K562 (cell line): ENCODE measurements around the gene PRKAR2B. TPM values are rescaled to one million over a fixed set of nuclear protein-coding genes. Genes with fewer than 3 reads are reported as not detected.

ENCODE experiments used
- ARID2 ChIP-seq: fragments of 450-650 bp; IDR thresholded peaks from 2 replicates; pipeline ENCODE4 v1.6.1; 2017; ENCODE audit warnings: antibody characterized with exemption, mild to moderate bottlenecking
- CBX2 ChIP-seq: fragments of 200-600 bp; sonication (generic); IDR thresholded peaks from one replicate; pipeline ENCODE4 v1.6.1; 2012; ENCODE audit warnings: mild to moderate bottlenecking, low read length, inconsistent platforms; ENCODE audit not compliant: insufficient read depth, poor library complexity, severe bottlenecking
- RUNX1 ChIP-seq: sonication (generic); IDR thresholded peaks from 2 replicates; pipeline ENCODE4 v1.6.1; 2016; ENCODE audit warnings: antibody characterized with exemption, low read depth
- SIRT6 ChIP-seq: IDR thresholded peaks from one replicate; pipeline ENCODE4 v1.6.1; 2012; ENCODE audit warnings: low read depth, mild to moderate bottlenecking, control low read depth, inconsistent platforms, low read length, moderate library complexity
- SMAD1 ChIP-seq: fragments of 150-350 bp; IDR thresholded peaks from 2 replicates; pipeline ENCODE4 v1.6.1; 2014; ENCODE audit warnings: low read length, low read depth; ENCODE audit not compliant: partially characterized antibody
- SMARCA4 ChIP-seq: fragments of 450-650 bp; IDR thresholded peaks from 2 replicates; pipeline ENCODE4 v1.6.1; 2016
- TARDBP ChIP-seq: fragments of 450-650 bp; IDR thresholded peaks from 2 replicates; pipeline ENCODE4 v1.6.1; 2016
- ZKSCAN1 ChIP-seq: fragments of 150-350 bp; IDR thresholded peaks from 2 replicates; pipeline ENCODE4 v1.6.1; 2016; ENCODE audit warnings: low read depth, low read length
- ZNF23 ChIP-seq: fragments of 250-450 bp; sonication (Bioruptor Pico); IDR thresholded peaks from 2 replicates; pipeline ENCODE4 v1.4.0; 2020; ENCODE audit warnings: mild to moderate bottlenecking
- ZNF274 ChIP-seq: IDR thresholded peaks from 2 replicates; pipeline ENCODE4 v1.6.1; 2011; ENCODE audit warnings: low read depth, mild to moderate bottlenecking, low read length, moderate library complexity, borderline replicate concordance
- polyA plus RNA-seq, 8 experiments: library from polyadenylated mRNA; depleted of rRNA in 4 of 8; stranded (reverse) in 5 of 8; unstranded in 3 of 8; fragments of >200 nt; fragmentation: Nextera tagmentation in 2 of 8; fragmentation: Illumina TruSeq in 1 of 8; extraction: Ambion mirVana in 2 of 8; extraction: Trizol in 1 of 8; gene quantifications; 2 replicates each; pipeline versions ENCODE4 v1.2.1 to v1.2.3, GENCODE V29; 2011 to 2014; ENCODE audit warnings: inconsistent platforms in 1 of 8, missing spikeins in 1 of 8
- total RNA-seq, 7 experiments: library from RNA; depleted of rRNA in 6 of 7; stranded (reverse); fragments of >200 nt in 6 of 7; fragmentation: Illumina TruSeq in 2 of 7; extraction: Trizol in 2 of 7; gene quantifications; 2 replicates each; pipeline versions ENCODE4 v1.2.1 to v1.2.3, GENCODE V29; 2011 to 2021; ENCODE audit warnings: low replicate concordance in 1 of 7
- TF ChIP-seq, protein P1 (sequence below): sonication (generic); formaldehyde crosslinking; IDR thresholded peaks from 2 replicates; pipeline ENCODE4 v1.8.0; 2022; ENCODE audit warnings: mild to moderate bottlenecking, missing genetic modification reagents, borderline replicate concordance
- TF ChIP-seq, protein P2 (sequence below), 2 experiments: IDR thresholded peaks; 2 replicates each; pipeline ENCODE4 v1.6.1; 2012; ENCODE audit warnings: improper control_type of control experiment in 2 of 2, low read depth in 2 of 2, low read length in 2 of 2, borderline replicate concordance in 1 of 2
- TF ChIP-seq, protein P3 (sequence below): fragments of 250-450 bp; sonication (Bioruptor Pico); IDR thresholded peaks from 2 replicates; pipeline ENCODE4 v1.4.0; 2020
- TF ChIP-seq, protein P4 (sequence below): fragments of 250-450 bp; sonication (Bioruptor Pico); IDR thresholded peaks from 2 replicates; pipeline ENCODE4 v1.8.0; 2021; ENCODE audit warnings: borderline replicate concordance, mild to moderate bottlenecking, moderate library complexity; ENCODE audit not compliant: poor library complexity, severe bottlenecking
- TF ChIP-seq, protein P5 (sequence below): fragments of 250-450 bp; sonication (Bioruptor Pico); IDR thresholded peaks from 2 replicates; pipeline ENCODE4 v1.5.0; 2021
- TF ChIP-seq, protein P6 (sequence below), 2 experiments: fragments of 200-800 bp in 1 of 2; sonication (Bioruptor generic) in 1 of 2; sonication (generic) in 1 of 2; formaldehyde crosslinking in 1 of 2; IDR thresholded peaks in 1 of 2; conservative IDR thresholded peaks in 1 of 2; 2 replicates each; pipeline versions ENCODE4 v1.5.0 to v1.6.1; 2016 to 2020; ENCODE audit warnings: missing compliant biosample characterization in 1 of 2, missing genetic modification characterization in 1 of 2, missing genetic modification reagents in 1 of 2
- TF ChIP-seq, protein P7 (sequence below), 2 experiments: fragments of 450-650 bp in 1 of 2; sonication (generic) in 1 of 2; formaldehyde crosslinking; conservative IDR thresholded peaks; 2 replicates each; pipeline versions ENCODE4 v1.4.0 to v1.8.1; 2020 to 2022; ENCODE audit warnings: mild to moderate bottlenecking in 1 of 2, missing genetic modification reagents in 1 of 2

Gene PRKAR2B
- total and polyA plus RNA-seq, 9 of the 15 experiments (the other 6 are each of a cell fraction or from before 2014, with no cell fraction given) = 59.0 to 173 (median 129) TPM

DNA sequence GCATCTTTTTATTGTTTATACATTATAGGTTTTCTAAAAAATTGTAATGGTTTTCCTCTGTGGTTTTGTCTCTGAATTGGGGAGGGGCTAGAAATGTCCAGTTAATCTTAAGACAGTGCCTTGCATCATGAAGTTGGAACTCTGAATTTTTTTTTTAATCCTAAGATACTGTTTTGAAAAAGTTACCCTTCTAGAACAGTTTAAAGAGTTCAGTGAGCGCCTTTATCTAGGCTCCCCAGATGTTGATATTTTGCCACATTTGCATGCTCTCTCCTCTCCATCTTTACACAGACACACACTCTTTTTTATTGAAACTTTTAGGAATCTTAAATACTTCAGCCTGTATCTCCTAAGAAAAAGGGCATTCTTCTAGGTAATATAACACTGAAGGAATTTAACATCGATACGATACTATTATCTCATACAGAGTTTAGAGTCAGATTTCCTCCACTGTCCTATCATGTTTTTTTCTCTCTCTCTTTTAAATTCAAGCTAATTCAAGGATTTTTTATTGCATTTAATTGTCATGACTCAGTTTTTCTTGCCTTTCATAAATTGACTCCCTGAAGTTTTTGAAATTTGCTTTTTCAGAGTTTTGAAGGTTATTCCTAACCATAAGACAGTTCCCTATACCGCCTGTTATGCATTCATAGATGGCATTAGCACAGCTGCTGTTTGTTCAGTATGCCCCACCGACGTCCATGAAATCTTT, 31.5 kb downstream of the PRKAR2B start (continued):
- TF ChIP-seq, protein P1, sequence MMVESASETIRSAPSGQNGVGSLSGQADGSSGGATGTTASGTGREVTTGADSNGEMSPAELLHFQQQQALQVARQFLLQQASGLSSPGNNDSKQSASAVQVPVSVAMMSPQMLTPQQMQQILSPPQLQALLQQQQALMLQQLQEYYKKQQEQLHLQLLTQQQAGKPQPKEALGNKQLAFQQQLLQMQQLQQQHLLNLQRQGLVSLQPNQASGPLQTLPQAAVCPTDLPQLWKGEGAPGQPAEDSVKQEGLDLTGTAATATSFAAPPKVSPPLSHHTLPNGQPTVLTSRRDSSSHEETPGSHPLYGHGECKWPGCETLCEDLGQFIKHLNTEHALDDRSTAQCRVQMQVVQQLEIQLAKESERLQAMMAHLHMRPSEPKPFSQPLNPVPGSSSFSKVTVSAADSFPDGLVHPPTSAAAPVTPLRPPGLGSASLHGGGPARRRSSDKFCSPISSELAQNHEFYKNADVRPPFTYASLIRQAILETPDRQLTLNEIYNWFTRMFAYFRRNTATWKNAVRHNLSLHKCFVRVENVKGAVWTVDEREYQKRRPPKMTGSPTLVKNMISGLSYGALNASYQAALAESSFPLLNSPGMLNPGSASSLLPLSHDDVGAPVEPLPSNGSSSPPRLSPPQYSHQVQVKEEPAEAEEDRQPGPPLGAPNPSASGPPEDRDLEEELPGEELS (CRISPR knock-in tag) = no peak
- TF ChIP-seq CBX2 (no peak), SIRT6 (no peak), TARDBP (no peak), ZNF23 (CRISPR knock-in tag) (no peak), SMARCA4 (peak; percentile 89), RUNX1 (no peak), ZNF274 (no peak), ARID2 (no peak), SMAD1 (no peak), ZKSCAN1 (no peak)
- TF ChIP-seq, protein P2, sequence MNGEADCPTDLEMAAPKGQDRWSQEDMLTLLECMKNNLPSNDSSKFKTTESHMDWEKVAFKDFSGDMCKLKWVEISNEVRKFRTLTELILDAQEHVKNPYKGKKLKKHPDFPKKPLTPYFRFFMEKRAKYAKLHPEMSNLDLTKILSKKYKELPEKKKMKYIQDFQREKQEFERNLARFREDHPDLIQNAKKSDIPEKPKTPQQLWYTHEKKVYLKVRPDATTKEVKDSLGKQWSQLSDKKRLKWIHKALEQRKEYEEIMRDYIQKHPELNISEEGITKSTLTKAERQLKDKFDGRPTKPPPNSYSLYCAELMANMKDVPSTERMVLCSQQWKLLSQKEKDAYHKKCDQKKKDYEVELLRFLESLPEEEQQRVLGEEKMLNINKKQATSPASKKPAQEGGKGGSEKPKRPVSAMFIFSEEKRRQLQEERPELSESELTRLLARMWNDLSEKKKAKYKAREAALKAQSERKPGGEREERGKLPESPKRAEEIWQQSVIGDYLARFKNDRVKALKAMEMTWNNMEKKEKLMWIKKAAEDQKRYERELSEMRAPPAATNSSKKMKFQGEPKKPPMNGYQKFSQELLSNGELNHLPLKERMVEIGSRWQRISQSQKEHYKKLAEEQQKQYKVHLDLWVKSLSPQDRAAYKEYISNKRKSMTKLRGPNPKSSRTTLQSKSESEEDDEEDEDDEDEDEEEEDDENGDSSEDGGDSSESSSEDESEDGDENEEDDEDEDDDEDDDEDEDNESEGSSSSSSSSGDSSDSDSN (IDR thresholded peaks at IDR 0.05; ENCODE audit: borderline replicate concordance in 1 of 2, low read depth in 2 of 2, low read length in 2 of 2) = no peak
- TF ChIP-seq, protein P3, sequence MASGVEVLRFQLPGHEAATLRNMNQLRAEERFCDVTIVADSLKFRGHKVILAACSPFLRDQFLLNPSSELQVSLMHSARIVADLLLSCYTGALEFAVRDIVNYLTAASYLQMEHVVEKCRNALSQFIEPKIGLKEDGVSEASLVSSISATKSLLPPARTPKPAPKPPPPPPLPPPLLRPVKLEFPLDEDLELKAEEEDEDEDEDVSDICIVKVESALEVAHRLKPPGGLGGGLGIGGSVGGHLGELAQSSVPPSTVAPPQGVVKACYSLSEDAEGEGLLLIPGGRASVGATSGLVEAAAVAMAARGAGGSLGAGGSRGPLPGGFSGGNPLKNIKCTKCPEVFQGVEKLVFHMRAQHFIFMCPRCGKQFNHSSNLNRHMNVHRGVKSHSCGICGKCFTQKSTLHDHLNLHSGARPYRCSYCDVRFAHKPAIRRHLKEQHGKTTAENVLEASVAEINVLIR = no peak
- TF ChIP-seq, protein P4, sequence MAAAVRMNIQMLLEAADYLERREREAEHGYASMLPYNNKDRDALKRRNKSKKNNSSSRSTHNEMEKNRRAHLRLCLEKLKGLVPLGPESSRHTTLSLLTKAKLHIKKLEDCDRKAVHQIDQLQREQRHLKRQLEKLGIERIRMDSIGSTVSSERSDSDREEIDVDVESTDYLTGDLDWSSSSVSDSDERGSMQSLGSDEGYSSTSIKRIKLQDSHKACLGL (CRISPR knock-in tag) = no peak
- TF ChIP-seq, protein P5, sequence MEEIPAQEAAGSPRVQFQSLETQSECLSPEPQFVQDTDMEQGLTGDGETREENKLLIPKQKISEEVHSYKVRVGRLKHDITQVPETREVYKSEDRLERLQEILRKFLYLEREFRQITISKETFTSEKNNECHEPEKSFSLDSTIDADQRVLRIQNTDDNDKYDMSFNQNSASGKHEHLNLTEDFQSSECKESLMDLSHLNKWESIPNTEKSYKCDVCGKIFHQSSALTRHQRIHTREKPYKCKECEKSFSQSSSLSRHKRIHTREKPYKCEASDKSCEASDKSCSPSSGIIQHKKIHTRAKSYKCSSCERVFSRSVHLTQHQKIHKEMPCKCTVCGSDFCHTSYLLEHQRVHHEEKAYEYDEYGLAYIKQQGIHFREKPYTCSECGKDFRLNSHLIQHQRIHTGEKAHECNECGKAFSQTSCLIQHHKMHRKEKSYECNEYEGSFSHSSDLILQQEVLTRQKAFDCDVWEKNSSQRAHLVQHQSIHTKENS (CRISPR knock-in tag) = no peak
- TF ChIP-seq, protein P6, sequence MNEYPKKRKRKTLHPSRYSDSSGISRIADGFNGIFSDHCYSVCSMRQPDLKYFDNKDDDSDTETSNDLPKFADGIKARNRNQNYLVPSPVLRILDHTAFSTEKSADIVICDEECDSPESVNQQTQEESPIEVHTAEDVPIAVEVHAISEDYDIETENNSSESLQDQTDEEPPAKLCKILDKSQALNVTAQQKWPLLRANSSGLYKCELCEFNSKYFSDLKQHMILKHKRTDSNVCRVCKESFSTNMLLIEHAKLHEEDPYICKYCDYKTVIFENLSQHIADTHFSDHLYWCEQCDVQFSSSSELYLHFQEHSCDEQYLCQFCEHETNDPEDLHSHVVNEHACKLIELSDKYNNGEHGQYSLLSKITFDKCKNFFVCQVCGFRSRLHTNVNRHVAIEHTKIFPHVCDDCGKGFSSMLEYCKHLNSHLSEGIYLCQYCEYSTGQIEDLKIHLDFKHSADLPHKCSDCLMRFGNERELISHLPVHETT (CRISPR knock-in tag; conservative IDR thresholded peaks at IDR 0.05 in 1 of 2, IDR thresholded peaks at IDR 0.05 in 1 of 2) = no peak
- TF ChIP-seq, protein P7, sequence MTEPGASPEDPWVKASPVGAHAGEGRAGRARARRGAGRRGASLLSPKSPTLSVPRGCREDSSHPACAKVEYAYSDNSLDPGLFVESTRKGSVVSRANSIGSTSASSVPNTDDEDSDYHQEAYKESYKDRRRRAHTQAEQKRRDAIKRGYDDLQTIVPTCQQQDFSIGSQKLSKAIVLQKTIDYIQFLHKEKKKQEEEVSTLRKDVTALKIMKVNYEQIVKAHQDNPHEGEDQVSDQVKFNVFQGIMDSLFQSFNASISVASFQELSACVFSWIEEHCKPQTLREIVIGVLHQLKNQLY (CRISPR knock-in tag; conservative IDR thresholded peaks at IDR 0.05) = no peak
